Glomerular endothelial cell (primary cell): Measurements from ENCODE around the gene NAIF1. TPM values are rescaled to one million over a fixed set of nuclear protein-coding genes. Genes with fewer than 3 reads are reported as not detected.
"Not testable (repeated sequence)": the region's sequence is repeated elsewhere in the genome, so short reads cannot be mapped to it uniquely, and the experiment has no call there.

Experiments
- DNase-seq: peaks from one replicate; pipeline ENCODE4 v3.0.0-alpha.2; 2011; ENCODE audit warnings: low read depth, low spot score; ENCODE audit errors: extremely low read depth
- total RNA-seq: library from RNA; depleted of rRNA; stranded (reverse); fragments of >200 nt; gene quantifications from 2 replicates; pipeline ENCODE4 v1.2.3, GENCODE V29; 2015

Gene NAIF1
- total RNA-seq, 1 donor from 2014 or later, result 8.4 TPM

- no peak for DNase-seq
These were observed 4.0 kb downstream of the NAIF1 start for GRCh38 chr9:128062846-128063831.

- DNase-seq, result no peak
These were observed 4.8 kb downstream of the NAIF1 start for GRCh38 chr9:128062279-128062678.

- DNase-seq, result no peak
These were observed 5.7 kb downstream of the NAIF1 start for GRCh38 chr9:128061275-128061960.

- no peak for DNase-seq
These were observed 7.6 kb downstream of the NAIF1 start for GRCh38 chr9:128059365-128059983.

GRCh38 chr9:128057724-128058409 lies 9.3 kb downstream of the NAIF1 start:
- DNase-seq, result no peak

- DNase-seq, result no peak
These were observed 10.0 kb downstream of the NAIF1 start for GRCh38 chr9:128056887-128057723.

- no peak for DNase-seq
These were observed 11.0 kb downstream of the NAIF1 start for GRCh38 chr9:128056086-128056485.

GRCh38 chr9:128055344-128056040 lies 11.6 kb downstream of the NAIF1 start:
- no peak for DNase-seq

GRCh38 chr9:128054087-128054486 lies 13.0 kb downstream of the NAIF1 start:
- DNase-seq, result no peak

- DNase-seq, result no peak
These were observed 13.6 kb downstream of the NAIF1 start for GRCh38 chr9:128053560-128053959.

GRCh38 chr9:128051932-128052709 lies 15.0 kb downstream of the NAIF1 start:
- no peak for DNase-seq

GRCh38 chr9:128049843-128050242 lies 17.3 kb downstream of the NAIF1 start:
- DNase-seq, result no peak

GRCh38 chr9:128048663-128049062 lies 18.5 kb downstream of the NAIF1 start:
- DNase-seq, result no peak

GRCh38 chr9:128047231-128047630 lies 19.9 kb downstream of the NAIF1 start:
- DNase-seq, result no peak

GRCh38 chr9:128045831-128046230 lies 21.3 kb downstream of the NAIF1 start:
- DNase-seq, result no peak

GRCh38 chr9:128045409-128045808 lies 21.7 kb downstream of the NAIF1 start:
- DNase-seq, result not testable (repeated sequence)

GRCh38 chr9:128043467-128043868 lies 23.7 kb downstream of the NAIF1 start:
- DNase-seq, result no peak

- no peak for DNase-seq
These were observed 25.1 kb downstream of the NAIF1 start for GRCh38 chr9:128042043-128042442.
